PC-9 (cell line): ENCODE measurements around the gene FJX1.

Source experiments
- EZH2 ChIP-seq: fragments of 200-600 bp; sonication (generic); IDR thresholded peaks from 2 replicates; pipeline ENCODE4 v1.8.0; 2017; ENCODE audit warnings: antibody characterized with exemption, low read depth
- TF ChIP-seq, protein P1 (sequence below): fragments of 200-600 bp; sonication (generic); conservative IDR thresholded peaks from 2 replicates; pipeline ENCODE4 v1.6.1; 2017; ENCODE audit warnings: mixed run types, antibody characterized with exemption, mild to moderate bottlenecking, moderate library complexity

DNA sequence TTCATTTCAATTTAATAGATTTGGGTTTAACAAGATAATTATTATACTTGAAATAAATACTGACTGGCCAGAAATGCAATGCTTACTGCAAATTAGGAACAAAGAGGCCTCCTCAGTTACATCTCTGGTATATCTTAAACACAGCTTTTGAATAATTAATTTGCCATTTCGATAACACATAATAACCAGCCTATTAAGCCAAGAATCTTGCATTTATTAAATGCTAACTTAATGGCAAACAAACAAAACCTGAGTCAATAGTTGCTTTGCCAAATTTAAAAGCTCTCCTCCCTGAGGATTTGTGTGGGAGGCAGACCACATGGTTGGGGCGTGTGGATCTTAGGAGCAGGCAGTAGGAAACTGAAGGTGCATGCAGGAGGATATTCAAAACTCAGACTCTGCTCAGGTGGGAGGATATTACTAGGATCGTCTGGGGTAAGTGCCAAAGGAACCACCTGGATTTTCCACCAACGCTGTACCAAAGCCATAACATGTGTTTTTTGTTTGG lies 17.9 kb upstream of the FJX1 start:
- TF ChIP-seq EZH2 = no peak
- TF ChIP-seq, protein P1, sequence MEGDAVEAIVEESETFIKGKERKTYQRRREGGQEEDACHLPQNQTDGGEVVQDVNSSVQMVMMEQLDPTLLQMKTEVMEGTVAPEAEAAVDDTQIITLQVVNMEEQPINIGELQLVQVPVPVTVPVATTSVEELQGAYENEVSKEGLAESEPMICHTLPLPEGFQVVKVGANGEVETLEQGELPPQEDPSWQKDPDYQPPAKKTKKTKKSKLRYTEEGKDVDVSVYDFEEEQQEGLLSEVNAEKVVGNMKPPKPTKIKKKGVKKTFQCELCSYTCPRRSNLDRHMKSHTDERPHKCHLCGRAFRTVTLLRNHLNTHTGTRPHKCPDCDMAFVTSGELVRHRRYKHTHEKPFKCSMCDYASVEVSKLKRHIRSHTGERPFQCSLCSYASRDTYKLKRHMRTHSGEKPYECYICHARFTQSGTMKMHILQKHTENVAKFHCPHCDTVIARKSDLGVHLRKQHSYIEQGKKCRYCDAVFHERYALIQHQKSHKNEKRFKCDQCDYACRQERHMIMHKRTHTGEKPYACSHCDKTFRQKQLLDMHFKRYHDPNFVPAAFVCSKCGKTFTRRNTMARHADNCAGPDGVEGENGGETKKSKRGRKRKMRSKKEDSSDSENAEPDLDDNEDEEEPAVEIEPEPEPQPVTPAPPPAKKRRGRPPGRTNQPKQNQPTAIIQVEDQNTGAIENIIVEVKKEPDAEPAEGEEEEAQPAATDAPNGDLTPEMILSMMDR = no peak
